ENCODE results near the gene TMEM178A. TPM values are rescaled to one million over a fixed set of nuclear protein-coding genes. Genes with fewer than 3 reads are reported as not detected.

The TMEM178A gene
- total RNA-seq, 1 donor from 2014 or later, result 1.6 TPM

DNA sequence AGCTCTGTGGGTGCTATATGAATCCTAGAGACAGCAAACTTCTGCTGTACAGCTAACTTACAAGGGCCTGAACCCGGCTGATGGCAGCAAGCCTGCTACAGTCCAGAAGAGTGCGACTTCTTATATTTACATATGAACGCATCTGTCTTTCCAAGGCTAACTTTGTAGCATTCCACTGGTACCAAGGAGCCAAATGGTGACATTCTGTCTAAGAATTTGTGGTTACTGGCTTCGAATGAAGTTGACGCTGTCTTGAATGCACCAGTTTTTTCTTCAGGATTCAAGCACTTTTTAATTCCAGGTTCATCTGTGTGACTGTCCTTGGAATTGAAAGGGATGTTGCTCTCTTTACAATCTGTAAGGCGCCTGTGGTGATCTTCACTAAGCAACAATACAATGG, 70.9 kb downstream of the TMEM178A start:
- TF ChIP-seq, protein P1, sequence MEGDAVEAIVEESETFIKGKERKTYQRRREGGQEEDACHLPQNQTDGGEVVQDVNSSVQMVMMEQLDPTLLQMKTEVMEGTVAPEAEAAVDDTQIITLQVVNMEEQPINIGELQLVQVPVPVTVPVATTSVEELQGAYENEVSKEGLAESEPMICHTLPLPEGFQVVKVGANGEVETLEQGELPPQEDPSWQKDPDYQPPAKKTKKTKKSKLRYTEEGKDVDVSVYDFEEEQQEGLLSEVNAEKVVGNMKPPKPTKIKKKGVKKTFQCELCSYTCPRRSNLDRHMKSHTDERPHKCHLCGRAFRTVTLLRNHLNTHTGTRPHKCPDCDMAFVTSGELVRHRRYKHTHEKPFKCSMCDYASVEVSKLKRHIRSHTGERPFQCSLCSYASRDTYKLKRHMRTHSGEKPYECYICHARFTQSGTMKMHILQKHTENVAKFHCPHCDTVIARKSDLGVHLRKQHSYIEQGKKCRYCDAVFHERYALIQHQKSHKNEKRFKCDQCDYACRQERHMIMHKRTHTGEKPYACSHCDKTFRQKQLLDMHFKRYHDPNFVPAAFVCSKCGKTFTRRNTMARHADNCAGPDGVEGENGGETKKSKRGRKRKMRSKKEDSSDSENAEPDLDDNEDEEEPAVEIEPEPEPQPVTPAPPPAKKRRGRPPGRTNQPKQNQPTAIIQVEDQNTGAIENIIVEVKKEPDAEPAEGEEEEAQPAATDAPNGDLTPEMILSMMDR (IDR thresholded peaks at IDR 0.05), result no peak
- no peaks in the 10 kb centered on the region for H3K27me3 Mint-ChIP-seq (ENCODE audit: unreplicated experiment)
- peaks cover 26% of the 10 kb centered on the region for H3K4me1 Mint-ChIP-seq (ENCODE audit: unreplicated experiment)
- peaks cover 27% of the 10 kb centered on the region for H3K36me3 Mint-ChIP-seq (ENCODE audit: unreplicated experiment)
- H3K4me3 Mint-ChIP-seq (ENCODE audit: unreplicated experiment), result no peak overlapping the region
- no peak overlapping the region for H3K27ac Mint-ChIP-seq (ENCODE audit: unreplicated experiment)
- no peaks in the 10 kb centered on the region for H3K9me3 Mint-ChIP-seq (ENCODE audit: unreplicated experiment)
- DNase-seq (ENCODE audit: extremely low spot score, unreplicated experiment), result no peak

GRCh38 chr2:39737661-39738060, 71.9 kb downstream of the TMEM178A start:
- H3K9me3 Mint-ChIP-seq (ENCODE audit: unreplicated experiment), result no peaks in the 10 kb centered on the region
- H3K4me3 Mint-ChIP-seq (ENCODE audit: unreplicated experiment), result no peak overlapping the region
- no peaks in the 10 kb centered on the region for H3K27me3 Mint-ChIP-seq (ENCODE audit: unreplicated experiment)
- TF ChIP-seq, protein P1 (IDR thresholded peaks at IDR 0.05), result no peak
- peaks cover 26% of the 10 kb centered on the region for H3K36me3 Mint-ChIP-seq (ENCODE audit: unreplicated experiment)
- DNase-seq (ENCODE audit: extremely low spot score, unreplicated experiment), result no peak
- peaks cover 28% of the 10 kb centered on the region for H3K4me1 Mint-ChIP-seq (ENCODE audit: unreplicated experiment)
- H3K27ac Mint-ChIP-seq (ENCODE audit: unreplicated experiment), result peak overlapping the region; percentile 51

- H3K36me3 Mint-ChIP-seq (ENCODE audit: unreplicated experiment), result peaks cover 21% of the 10 kb centered on the region
- H3K27ac Mint-ChIP-seq (ENCODE audit: unreplicated experiment), result no peak overlapping the region
- H3K9me3 Mint-ChIP-seq (ENCODE audit: unreplicated experiment), result no peaks in the 10 kb centered on the region
- TF ChIP-seq, protein P1 (IDR thresholded peaks at IDR 0.05), result no peak
- DNase-seq (ENCODE audit: extremely low spot score, unreplicated experiment), result no peak
- H3K4me1 Mint-ChIP-seq (ENCODE audit: unreplicated experiment), result peaks cover 40% of the 10 kb centered on the region
- H3K27me3 Mint-ChIP-seq (ENCODE audit: unreplicated experiment), result no peaks in the 10 kb centered on the region
- no peak overlapping the region for H3K4me3 Mint-ChIP-seq (ENCODE audit: unreplicated experiment)
Observed at GRCh38 chr2:39738936-39739335, 73.2 kb downstream of the TMEM178A start.

- no peak overlapping the region for H3K27ac Mint-ChIP-seq (ENCODE audit: unreplicated experiment)
- peaks cover 42% of the 10 kb centered on the region for H3K4me1 Mint-ChIP-seq (ENCODE audit: unreplicated experiment)
- no peak overlapping the region for H3K4me3 Mint-ChIP-seq (ENCODE audit: unreplicated experiment)
- no peaks in the 10 kb centered on the region for H3K9me3 Mint-ChIP-seq (ENCODE audit: unreplicated experiment)
- peaks cover 17% of the 10 kb centered on the region for H3K36me3 Mint-ChIP-seq (ENCODE audit: unreplicated experiment)
- DNase-seq (ENCODE audit: extremely low spot score, unreplicated experiment), result no peak
- TF ChIP-seq, protein P1 (IDR thresholded peaks at IDR 0.05), result no peak
- no peaks in the 10 kb centered on the region for H3K27me3 Mint-ChIP-seq (ENCODE audit: unreplicated experiment)
Observed at GRCh38 chr2:39739386-39739785, 73.7 kb downstream of the TMEM178A start.

GRCh38 chr2:39741871-39742270, 76.2 kb downstream of the TMEM178A start:
- no peak for DNase-seq (ENCODE audit: extremely low spot score, unreplicated experiment)

More at GRCh38 chr2:39741871-39742270, 76.2 kb downstream of the TMEM178A start:
- no peaks in the 10 kb centered on the region for H3K9me3 Mint-ChIP-seq (ENCODE audit: unreplicated experiment)
- H3K27me3 Mint-ChIP-seq (ENCODE audit: unreplicated experiment), result no peaks in the 10 kb centered on the region
- H3K36me3 Mint-ChIP-seq (ENCODE audit: unreplicated experiment), result peaks cover 26% of the 10 kb centered on the region
- no peak overlapping the region for H3K4me3 Mint-ChIP-seq (ENCODE audit: unreplicated experiment)
- H3K27ac Mint-ChIP-seq (ENCODE audit: unreplicated experiment), result no peak overlapping the region
- TF ChIP-seq, protein P1 (IDR thresholded peaks at IDR 0.05), result no peak
- H3K4me1 Mint-ChIP-seq (ENCODE audit: unreplicated experiment), result peaks cover 29% of the 10 kb centered on the region
